ENCODE data around the gene NCLN.

- TF ChIP-seq, protein P1, sequence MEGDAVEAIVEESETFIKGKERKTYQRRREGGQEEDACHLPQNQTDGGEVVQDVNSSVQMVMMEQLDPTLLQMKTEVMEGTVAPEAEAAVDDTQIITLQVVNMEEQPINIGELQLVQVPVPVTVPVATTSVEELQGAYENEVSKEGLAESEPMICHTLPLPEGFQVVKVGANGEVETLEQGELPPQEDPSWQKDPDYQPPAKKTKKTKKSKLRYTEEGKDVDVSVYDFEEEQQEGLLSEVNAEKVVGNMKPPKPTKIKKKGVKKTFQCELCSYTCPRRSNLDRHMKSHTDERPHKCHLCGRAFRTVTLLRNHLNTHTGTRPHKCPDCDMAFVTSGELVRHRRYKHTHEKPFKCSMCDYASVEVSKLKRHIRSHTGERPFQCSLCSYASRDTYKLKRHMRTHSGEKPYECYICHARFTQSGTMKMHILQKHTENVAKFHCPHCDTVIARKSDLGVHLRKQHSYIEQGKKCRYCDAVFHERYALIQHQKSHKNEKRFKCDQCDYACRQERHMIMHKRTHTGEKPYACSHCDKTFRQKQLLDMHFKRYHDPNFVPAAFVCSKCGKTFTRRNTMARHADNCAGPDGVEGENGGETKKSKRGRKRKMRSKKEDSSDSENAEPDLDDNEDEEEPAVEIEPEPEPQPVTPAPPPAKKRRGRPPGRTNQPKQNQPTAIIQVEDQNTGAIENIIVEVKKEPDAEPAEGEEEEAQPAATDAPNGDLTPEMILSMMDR (IDR thresholded peaks at IDR 0.05) = no peak
- TF ChIP-seq POLR2A (IDR thresholded peaks at IDR 0.05) = no peak
These were observed 13.4 kb downstream of the NCLN start for GRCh38 chr19:3198901-3199700.

Data from testis (tissue), 2 donors.